ENCODE measurements around the gene SGK1.
"Not testable (repeated sequence)": the region's sequence is repeated elsewhere in the genome, so short reads cannot be mapped to it uniquely, and the experiment has no call there.

SGK1 gene

DNA sequence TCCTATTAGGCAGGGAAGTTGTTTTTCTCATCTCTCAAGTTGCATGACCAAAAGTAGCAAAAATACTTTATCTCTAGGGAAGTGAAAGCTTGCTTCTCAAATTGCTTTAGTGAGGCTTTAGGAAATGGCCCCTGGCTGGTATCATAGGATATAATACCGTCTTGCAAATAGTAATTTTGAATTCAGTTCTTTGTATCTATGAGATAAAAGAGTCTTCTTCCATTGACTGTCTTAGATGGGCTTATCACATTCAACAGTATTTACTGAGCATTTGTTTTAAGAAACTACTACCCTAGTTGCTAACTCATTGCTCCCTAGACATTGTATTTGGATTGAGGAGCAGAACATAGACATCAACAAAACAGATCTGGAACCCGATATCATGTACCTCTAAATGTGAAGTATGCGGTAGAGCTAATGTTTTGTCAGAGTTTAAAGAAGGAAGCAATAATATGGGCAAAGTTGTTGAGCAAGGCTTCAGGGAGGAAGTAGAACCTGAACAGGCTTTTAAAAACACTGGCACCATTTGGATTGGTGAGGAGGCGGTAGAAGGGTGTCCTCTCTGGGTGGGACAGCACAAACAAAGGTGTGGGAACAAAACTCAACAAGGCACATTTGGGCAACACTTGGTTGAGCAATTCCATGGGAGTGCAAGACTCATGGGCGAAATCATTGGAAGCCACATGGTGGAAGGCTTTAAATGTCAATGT lies 101.5 kb downstream of the SGK1 start:
- no peak for DNase-seq

GRCh38 chr6:134213410-134213809 lies 104.5 kb downstream of the SGK1 start:
- not testable (repeated sequence) for DNase-seq

DNA sequence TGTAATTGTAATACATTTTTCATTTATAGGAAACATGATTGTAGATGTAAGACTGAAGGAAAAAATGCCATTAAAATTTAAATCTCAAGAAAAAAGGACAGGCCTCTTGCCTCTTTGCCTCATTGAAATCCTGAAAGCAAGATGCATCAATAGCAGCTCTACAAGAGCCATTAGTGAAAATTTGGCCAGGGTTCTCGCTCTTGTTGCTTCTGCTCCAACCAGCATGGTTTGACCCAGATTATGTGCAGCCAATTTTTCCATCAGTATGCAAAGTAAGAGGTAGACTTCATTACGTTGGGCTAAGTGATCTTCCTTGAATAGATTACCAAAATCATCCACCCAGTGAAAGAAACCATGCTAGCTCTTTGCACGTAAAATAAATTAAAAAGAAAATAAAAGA lies 106.6 kb downstream of the SGK1 start:
- DNase-seq = no peak

- DNase-seq = no peak
These were observed 110.5 kb downstream of the SGK1 start for GRCh38 chr6:134207421-134207820.

GRCh38 chr6:134205366-134205765 lies 112.5 kb downstream of the SGK1 start:
- no peak for DNase-seq

DNA sequence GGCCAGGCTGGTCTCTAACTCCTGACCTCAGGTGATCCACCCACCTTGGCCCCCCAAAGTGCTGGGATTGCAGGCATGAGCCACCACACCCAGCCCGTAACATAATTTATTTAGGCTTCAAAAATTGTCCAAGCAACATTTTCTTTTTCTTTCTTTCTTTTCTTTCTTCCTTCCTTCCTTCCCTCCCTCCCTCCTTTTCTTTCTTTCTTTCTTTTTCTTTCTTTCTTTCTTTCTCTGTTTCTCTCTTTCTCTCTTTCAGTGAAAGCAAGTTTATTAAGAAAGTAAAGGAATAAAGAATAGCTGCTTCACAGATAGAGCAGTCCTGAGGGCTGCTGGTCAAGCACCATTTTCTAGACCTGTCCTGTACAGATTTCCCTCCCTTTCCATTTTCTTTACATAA lies 113.2 kb downstream of the SGK1 start:
- not testable (repeated sequence) for DNase-seq

- no peak for DNase-seq
These were observed 113.9 kb downstream of the SGK1 start for GRCh38 chr6:134204031-134204430.

DNA sequence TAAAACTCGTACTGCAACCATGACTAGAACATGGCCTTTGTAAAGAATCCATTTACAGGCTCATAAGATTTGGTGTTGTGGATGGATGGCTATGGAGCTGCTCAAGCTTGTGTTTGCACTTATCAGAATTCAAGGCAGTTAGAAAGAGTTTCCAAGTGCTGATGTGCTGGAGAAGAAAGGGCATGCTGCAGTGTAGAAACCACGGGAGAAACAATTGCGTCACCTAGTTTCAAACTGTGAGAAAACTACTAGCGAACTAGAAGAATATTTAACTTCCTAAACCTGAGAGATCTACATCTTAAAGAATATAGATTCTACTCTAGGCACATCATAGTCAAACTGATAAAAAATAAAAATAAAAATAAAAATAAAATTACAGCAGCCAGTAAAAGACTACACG lies 116.2 kb downstream of the SGK1 start:
- no peak for DNase-seq

DNA sequence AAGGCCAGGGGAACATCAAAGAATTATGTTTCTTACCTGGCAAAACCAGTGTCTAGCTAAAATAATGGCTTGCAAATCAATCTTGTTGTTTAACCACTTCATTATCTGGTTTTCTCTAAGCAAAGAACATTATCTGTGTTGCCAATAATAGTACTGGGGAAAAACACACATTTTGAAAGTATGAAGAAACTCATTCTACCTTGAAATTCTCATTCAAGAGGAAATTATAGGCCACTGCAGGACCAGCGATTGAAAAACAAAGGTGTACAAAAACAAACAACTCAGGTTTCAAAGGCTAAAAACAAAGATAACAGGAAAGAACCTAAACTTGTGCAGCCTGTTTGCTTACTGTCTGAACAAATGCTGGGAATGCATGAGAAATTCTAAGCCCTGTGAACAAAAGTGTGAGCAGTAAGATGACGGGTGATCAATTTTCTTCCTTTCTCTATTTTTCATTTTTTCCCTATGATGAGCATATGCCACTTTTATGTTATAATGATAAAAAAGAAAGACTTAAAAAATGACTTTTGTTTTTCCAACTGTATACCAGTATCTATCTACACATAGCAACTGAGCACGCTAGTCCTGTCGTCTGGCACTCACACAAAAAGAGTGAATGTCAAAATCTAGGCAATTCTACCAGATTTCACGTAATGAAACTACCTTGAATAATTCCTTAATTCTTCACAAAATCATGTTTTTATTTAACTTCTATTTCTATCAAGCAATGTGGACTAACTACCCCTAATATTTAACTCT lies 117.9 kb downstream of the SGK1 start:
- no peak for DNase-seq

DNA sequence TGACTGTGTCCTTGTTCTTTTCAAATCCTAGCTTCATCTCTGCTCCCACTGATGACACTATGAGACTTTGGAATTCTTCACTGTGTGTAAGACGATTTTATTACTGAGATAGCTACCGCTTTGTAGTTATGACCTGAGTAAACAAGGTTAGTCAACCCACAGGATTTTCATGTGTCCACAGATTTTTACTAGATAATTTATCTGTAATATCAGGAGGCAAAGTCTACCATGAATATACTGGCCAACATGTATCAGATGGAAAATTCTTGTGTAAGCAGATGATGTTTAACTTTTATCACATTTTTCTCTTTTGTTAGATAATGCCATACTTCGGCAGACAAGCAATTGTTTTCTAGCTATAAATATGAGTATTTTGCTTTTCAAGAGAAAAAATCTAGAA lies 119.8 kb downstream of the SGK1 start:
- no peak for DNase-seq

DNA sequence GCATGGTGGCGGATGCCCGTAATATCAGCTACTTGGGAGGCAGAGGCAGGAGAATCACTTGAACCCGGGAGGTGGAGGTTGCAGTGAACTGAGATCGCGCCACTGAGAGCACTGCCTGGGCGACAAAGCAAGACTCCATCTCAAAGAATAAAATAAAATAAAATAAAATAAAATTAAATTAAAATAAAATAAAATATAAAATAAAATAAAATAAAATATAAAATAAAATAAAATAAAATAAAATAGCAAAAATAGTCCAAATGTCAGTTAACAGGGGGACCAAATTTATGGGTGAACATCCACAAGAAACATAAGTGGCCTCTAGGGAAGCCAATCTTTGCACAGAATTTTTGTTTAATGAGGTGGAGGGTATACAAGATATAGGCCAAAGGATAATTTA lies 120.2 kb downstream of the SGK1 start:
- not testable (repeated sequence) for DNase-seq

DNA sequence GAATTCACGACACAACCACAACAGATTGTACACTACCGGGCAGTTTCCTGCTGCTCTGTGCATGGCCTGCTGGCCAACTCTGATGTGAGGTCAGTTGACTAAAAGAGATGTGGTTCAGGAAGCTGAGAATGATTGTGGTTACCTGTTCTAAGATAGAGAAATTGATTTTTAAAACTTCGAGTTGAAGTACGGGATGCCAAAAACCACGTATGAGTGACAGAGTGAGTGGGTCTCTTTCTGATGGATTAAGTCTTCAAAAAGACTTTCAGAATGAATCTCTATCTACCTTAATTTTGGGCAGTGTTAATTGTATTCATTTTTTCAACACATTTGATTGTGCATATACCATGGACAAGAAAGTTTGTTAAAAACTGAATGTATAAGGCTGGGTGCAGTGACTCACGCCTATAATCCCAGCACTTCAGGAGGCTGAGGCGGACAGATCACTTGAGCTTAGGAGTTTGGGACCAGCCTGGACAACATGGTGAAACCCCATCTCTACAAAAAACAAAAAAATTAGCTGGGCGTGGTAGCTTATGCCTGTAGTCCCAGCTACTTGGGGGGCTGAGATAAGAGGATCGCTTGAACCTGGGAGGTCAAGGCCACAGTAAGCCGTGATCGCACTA lies 121.2 kb downstream of the SGK1 start:
- no peak for DNase-seq

- DNase-seq = no peak
These were observed 121.9 kb downstream of the SGK1 start for GRCh38 chr6:134195985-134196384.

DNA sequence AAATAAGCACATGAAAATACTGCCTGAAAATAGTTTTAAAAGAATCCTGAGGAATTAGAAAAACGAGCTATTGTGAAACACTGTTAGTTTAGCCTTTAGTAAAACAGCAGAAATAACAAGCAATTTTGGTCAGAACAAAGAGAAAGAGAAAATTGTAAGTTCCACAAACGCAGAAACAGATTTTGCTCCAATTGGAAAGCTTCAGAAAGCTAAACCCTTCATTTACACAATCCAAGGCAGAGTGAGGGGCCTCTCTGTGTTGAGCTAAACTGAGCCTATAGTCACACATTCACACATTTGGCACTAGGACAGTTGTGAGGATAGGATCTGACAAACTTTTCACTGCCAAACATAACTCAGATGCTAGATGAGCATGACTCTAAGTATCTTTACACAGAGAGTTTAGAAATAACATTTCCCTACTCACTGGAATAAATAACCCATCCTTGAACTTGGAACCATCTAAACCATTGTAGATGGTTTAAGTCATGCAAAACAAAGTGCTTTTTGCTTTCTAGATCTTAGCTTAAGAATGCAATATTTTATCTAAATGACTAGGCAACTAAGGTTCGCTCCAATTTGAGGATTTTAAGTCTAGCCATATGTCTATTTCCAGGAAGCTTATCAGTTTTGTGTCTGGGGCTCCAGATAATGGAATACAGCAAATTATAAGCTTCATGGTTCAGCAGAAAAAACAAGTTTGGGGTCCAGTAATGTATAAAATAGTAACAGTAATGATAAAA lies 122.6 kb downstream of the SGK1 start:
- DNase-seq = no peak

- DNase-seq = no peak
These were observed 124.1 kb downstream of the SGK1 start for GRCh38 chr6:134193536-134194498.

- DNase-seq = not testable (repeated sequence)
These were observed 125.3 kb downstream of the SGK1 start for GRCh38 chr6:134192609-134193008.

- no peak for DNase-seq
These were observed 127.0 kb downstream of the SGK1 start for GRCh38 chr6:134190883-134191282.

DNA sequence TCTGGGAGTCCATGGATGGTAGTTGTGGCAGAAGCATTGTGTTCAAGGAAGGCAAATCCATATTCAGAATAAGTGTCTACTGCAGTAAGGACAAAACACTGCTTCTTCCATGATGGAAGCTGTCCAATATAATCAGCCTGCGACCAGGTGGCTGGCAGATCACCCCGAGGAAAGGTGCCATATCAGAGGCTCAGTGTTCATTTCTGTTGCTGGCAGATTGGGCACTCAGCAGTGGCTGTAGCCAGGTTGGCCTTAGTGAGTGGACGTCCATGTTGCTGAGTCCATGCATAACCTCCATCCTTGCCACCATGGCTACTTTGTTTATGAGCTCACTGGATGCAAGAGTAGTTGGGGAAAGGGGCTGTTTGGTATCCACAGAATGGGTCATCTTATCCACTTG lies 130.2 kb downstream of the SGK1 start:
- DNase-seq = no peak

DNA sequence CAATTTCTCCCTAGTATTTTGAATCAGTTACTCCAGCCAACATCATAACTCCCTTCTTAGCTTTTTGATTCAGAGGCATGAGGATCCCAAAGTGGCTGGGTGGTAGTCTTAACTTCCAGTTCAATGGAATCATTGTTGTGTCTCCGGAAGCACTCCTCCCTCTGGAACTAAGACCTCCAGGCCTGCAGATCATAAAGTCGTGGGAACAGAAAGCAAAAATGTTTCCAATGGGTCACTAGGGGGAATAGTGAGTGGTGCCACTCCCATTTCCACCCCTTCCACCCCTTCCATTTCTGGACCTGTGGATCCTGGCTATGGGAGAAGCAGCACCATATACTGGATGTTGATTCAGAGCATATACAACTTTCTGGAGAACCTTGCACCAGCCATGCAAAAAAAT lies 130.8 kb downstream of the SGK1 start:
- no peak for DNase-seq

DNA sequence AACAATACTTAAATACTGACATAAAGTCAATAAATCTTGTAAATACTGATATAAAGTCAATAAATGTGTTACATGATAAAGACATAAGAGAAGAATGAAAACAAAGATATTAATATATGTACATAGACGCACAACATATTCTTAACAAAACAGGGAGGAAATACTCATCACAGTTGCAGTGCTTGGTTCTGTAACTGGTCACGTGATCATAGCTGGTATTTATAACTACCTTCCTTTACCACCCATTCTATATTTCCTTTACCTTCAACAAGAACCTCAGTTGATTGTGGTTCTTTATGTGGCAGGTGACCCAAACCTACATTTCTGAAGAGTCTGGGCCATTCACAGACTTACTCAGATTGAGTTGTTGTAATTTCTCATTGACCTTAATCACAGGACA lies 131.6 kb downstream of the SGK1 start:
- DNase-seq = no peak

DNA sequence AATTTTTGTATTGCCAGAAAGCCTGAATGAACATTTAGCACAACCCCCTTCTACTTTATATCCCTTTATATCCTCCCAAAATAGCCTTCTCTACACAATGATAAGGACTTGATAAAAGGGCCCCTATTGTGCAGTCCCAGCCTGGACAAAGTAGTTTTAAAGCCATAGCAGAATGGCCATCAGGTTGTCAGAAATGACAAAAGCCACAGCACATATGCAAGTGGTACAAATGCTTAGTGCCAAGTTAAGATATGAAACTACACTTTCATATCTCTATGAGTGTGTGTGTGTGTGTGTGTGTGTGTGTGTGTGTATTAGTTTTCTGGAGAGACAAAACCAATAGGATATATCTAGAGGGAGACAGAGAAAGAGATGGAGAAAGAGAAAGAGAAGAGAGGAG lies 132.6 kb downstream of the SGK1 start:
- no peak for DNase-seq

GRCh38 chr6:134183844-134184243 lies 134.1 kb downstream of the SGK1 start:
- DNase-seq = no peak
